Muscle layer of colon (tissue), 2 donors: ENCODE data around the gene DUXA.
"Not testable (repeated sequence)": the region's sequence is repeated elsewhere in the genome, so short reads cannot be mapped to it uniquely, and the experiment has no call there.

Experiments
- H3K27ac ChIP-seq: one replicate; pipeline ENCODE4 v1.7.0; 2013; ENCODE audit warnings: low read depth, mild to moderate bottlenecking, low read length, moderate library complexity
- H3K27me3 ChIP-seq, 2 donors: one replicate each; pipeline ENCODE4 v1.7.0; 2013; ENCODE audit warnings: low read length in 2 of 2, mild to moderate bottlenecking in 2 of 2; ENCODE audit not compliant: insufficient read depth in 2 of 2, control insufficient read depth in 1 of 2
- H3K36me3 ChIP-seq: one replicate; pipeline ENCODE4 v1.7.0; 2013; ENCODE audit warnings: mild to moderate bottlenecking, low read length; ENCODE audit not compliant: insufficient read depth
- H3K4me1 ChIP-seq: one replicate; pipeline ENCODE4 v1.7.0; 2013; ENCODE audit warnings: mild to moderate bottlenecking, low read length; ENCODE audit not compliant: insufficient read depth
- H3K4me3 ChIP-seq, 2 donors: one replicate each; pipeline ENCODE4 v1.7.0; 2013; ENCODE audit warnings: low read length in 2 of 2, low read depth in 1 of 2, mild to moderate bottlenecking in 1 of 2, moderate library complexity in 1 of 2
- H3K9ac ChIP-seq: one replicate; pipeline ENCODE4 v1.7.0; 2013; ENCODE audit warnings: low read length
- H3K9me3 ChIP-seq: one replicate; pipeline ENCODE4 v1.7.0; 2013; ENCODE audit warnings: mild to moderate bottlenecking, low read length
- donor health status: abdominal sarcoma.
- donor health status: Adenocarcinoma of cecum.

DUXA gene

DNA sequence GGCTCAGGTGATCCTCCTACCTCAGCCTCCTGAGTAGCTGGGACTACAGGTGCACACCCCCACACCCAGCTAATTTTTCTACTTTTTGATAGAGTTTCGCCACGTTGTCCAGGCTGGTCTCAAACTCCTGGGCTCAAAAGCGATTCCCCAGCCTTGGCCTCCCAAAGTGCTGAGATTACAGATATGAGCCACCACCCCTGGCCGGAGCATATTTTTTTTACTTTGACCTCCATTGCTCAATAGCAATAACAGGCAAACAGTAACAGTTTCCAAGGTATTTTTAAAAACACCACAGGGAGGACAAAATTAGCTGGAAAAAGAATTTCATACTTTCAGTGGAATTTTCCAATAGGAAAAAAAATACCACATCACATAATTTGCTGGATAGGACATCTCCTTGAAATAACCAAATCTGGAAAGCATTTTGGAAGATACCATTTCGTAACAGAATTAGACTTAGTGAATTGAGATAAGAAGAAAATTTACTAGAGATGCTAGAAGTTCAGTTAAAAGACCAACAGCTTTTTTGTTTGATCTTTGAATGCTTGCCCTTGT is 5.2 kb downstream of the DUXA start:
- Histone ChIP-seq H3K27ac (no peak overlapping the region), H3K4me1 (no peaks in the 10 kb centered on the region), H3K27me3 (no peaks in the 10 kb centered on the region), H3K36me3 (no peaks in the 10 kb centered on the region), H3K9ac (no peak overlapping the region), H3K4me3 (no peak overlapping the region), H3K9me3 (no peaks in the 10 kb centered on the region)

DNA sequence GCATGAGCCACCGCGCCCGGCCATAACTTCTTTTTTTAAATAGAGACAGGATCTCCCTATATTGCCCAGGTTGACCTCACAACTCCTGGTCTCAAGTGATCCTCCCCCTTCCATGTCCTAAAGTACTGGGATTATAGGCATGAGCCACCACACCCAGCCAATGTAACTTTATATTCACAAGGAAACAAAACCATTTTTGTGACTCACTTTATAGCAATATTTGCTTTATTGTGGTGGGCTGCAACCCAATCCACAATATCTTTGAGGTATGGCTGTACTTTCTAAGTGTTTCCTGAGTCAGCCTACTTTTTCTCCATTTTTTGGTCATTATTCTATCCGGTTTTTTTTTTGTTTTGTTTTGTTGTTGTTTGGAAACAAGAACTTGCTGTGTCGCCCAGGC is 14.4 kb downstream of the DUXA start:
- H3K9me3 ChIP-seq: no peaks in the 10 kb centered on the region
- no peaks in the 10 kb centered on the region for H3K4me1 ChIP-seq
- H3K36me3 ChIP-seq: no peaks in the 10 kb centered on the region
- H3K4me3 ChIP-seq: no peak overlapping the region
- H3K27me3 ChIP-seq: no peaks in the 10 kb centered on the region
- no peak overlapping the region for H3K27ac ChIP-seq
- H3K9ac ChIP-seq: no peak overlapping the region

DNA sequence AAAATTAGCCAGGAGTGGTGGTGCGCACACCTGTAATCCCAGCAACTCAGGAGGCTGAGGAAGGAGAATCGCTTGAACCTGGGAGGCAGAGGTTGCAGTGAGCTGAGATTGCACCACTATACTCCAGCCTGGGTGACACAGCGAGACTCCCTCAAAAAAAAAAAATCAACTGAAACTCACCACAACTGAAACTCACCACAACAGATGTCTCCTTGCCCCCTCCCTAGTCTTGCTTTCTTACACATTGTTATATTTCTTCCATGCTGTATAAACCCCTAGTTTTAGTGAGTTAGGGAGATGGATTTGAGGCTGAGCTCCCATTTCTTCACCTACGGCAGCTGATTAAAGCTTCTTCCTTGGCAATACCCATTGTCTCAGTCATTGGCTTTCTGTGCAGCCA is 25.6 kb downstream of the DUXA start:
- H3K9me3 ChIP-seq: no peaks in the 10 kb centered on the region

DNA sequence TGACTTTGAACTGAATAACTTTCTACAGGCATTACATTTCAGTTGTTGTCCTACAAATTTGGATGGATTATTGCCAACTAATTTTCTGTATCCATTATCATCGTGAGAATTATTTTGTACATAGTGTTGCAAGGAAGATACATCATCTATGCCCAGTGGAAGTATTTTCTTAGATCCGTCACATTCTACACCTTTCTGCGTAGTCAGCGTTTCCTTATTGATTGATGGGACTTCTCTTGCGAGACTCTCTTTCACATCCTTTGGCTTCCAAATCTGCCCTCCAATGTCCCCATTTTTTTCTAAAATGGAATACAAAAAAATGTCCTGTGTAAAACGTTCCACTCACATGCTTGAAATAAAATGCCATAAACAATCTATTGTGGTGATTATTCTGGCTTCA is 31.5 kb downstream of the DUXA start:
- H3K36me3 ChIP-seq: no peaks in the 10 kb centered on the region
- H3K4me1 ChIP-seq: no peaks in the 10 kb centered on the region
- no peak overlapping the region for H3K9ac ChIP-seq
- H3K27ac ChIP-seq: no peak overlapping the region
- H3K4me3 ChIP-seq: no peak overlapping the region
- H3K27me3 ChIP-seq: no peaks in the 10 kb centered on the region
- no peaks in the 10 kb centered on the region for H3K9me3 ChIP-seq

More for the DNA sequence above, 25.6 kb downstream of the DUXA start:
- no peak overlapping the region for H3K9ac ChIP-seq
- no peak overlapping the region for H3K4me3 ChIP-seq
- no peak overlapping the region for H3K27ac ChIP-seq
- H3K27me3 ChIP-seq: no peaks in the 10 kb centered on the region
- H3K36me3 ChIP-seq: no peaks in the 10 kb centered on the region
- H3K4me1 ChIP-seq: no peaks in the 10 kb centered on the region

DNA sequence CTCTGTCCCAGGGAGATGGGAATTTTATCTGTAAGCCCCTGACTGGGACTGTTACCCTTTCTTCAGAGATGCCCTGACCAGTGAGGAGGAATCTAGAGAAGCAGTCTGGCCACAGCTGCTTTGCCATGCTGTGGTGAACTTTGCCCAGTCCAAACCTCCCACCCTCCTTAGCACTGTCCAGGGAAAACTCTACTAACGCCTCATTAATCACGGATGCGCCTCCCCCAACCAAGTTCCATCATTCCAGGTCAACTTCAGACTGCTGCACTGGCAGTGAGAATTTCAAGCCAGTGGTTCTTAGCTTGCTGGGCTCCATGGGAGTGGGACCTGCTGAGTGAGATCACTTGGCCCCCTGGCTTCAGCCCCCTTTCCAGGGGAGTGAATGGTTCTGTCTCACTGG is 39.9 kb downstream of the DUXA start:
- not testable (repeated sequence) for H3K27me3 ChIP-seq, H3K36me3 ChIP-seq, H3K9ac ChIP-seq

DNA sequence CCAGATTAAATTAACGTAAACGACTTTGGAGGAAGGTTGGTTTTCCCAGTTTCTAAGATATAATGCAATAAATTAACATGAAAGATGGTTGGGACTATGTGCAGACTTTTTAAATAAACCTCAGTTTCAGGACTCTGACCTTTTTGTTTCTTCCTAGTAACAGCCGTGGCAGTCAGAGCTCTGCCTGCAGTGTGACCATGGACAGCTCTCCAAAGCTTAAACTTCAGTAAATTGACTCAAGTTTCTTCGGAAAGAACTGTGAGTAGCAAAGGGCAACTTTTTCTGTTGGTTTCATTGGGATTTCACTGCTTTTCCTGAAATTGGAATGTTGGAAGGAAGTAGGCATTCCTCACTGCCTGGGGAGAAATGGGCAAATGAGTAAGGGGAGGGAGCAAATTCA is 43.4 kb downstream of the DUXA start:
- no peaks in the 10 kb centered on the region for H3K36me3 ChIP-seq
- no peak overlapping the region for H3K9ac ChIP-seq
- H3K27ac ChIP-seq: no peak overlapping the region
- no peaks in the 10 kb centered on the region for H3K9me3 ChIP-seq
- no peaks in the 10 kb centered on the region for H3K27me3 ChIP-seq
- no peak overlapping the region for H3K4me3 ChIP-seq
- H3K4me1 ChIP-seq: no peaks in the 10 kb centered on the region

More for the DNA sequence above, 39.9 kb downstream of the DUXA start:
- not testable (repeated sequence) for H3K27ac ChIP-seq, H3K4me3 ChIP-seq, H3K4me1 ChIP-seq, H3K9me3 ChIP-seq

DNA sequence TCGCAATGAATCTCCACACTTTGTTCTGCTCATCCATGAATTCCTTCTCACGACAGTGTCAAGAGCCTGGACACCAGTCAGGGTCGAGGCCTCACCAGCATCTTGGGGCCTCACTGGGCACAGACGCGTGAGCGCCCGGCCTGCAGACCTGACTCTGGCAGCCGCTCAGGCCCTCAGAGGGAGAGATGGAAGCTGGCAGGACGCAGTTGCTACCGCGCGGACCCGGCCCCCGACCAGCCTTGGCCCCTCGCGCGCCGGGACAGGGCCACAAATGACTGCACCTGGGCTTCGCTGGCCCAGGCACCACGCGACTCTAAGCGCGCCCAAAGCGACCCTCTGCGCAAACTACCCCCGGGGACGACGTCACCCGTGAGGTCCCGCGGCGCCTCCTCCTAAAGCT is 48.4 kb downstream of the DUXA start:
- H3K4me1 ChIP-seq: no peaks in the 10 kb centered on the region
- H3K9ac ChIP-seq: no peak overlapping the region
- H3K36me3 ChIP-seq: no peaks in the 10 kb centered on the region
- H3K4me3 ChIP-seq: no peak overlapping the region
- no peak overlapping the region for H3K27ac ChIP-seq
- H3K9me3 ChIP-seq: no peaks in the 10 kb centered on the region
- H3K27me3 ChIP-seq: no peaks in the 10 kb centered on the region

DNA sequence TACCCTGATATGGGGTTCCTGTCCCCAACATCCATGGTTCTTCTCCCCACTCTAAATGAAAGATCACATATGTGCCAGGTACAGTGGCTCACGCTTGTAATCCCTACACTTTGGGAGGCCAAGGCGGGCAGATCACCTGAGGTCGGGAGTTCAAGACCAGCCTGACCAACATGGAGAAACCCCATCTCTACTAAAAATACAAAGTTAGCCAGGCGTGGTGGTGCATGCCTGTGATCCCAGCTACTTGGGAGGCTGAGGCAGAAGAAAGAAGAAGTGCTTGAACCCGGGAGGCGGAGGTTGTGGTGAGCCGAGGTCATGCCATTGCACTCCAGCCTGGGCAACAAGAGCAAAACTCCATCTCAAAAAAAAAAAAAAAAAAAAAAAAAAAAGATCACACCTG is 53.8 kb downstream of the DUXA start:
- not testable (repeated sequence) for H3K27me3 ChIP-seq, H3K9ac ChIP-seq, H3K4me3 ChIP-seq, H3K9me3 ChIP-seq, H3K36me3 ChIP-seq, H3K4me1 ChIP-seq, H3K27ac ChIP-seq

DNA sequence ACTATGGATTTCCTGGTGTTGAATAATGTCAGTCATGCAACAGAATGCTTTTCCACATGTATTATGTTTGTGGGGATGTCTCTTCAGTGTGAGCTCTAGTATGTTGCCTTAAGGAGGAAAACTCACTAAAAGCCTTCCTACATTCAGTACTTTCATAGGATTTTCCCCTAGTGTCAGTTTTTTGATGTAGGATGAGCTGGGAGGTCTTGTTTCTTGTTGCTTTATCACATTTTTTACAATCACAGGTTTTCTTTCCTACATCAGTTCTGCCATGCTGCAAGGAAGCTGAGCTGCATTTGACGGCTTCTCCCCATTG is 56.0 kb downstream of the DUXA start:
- no peaks in the 10 kb centered on the region for H3K4me1 ChIP-seq
- H3K36me3 ChIP-seq: no peaks in the 10 kb centered on the region
- H3K27ac ChIP-seq: no peak overlapping the region
- H3K9ac ChIP-seq: no peak overlapping the region
- H3K4me3 ChIP-seq: no peak overlapping the region
- H3K27me3 ChIP-seq: peaks cover 0 to 7% of the 10 kb centered on the region in 2 donors
- H3K9me3 ChIP-seq: peaks cover 8% of the 10 kb centered on the region

DNA sequence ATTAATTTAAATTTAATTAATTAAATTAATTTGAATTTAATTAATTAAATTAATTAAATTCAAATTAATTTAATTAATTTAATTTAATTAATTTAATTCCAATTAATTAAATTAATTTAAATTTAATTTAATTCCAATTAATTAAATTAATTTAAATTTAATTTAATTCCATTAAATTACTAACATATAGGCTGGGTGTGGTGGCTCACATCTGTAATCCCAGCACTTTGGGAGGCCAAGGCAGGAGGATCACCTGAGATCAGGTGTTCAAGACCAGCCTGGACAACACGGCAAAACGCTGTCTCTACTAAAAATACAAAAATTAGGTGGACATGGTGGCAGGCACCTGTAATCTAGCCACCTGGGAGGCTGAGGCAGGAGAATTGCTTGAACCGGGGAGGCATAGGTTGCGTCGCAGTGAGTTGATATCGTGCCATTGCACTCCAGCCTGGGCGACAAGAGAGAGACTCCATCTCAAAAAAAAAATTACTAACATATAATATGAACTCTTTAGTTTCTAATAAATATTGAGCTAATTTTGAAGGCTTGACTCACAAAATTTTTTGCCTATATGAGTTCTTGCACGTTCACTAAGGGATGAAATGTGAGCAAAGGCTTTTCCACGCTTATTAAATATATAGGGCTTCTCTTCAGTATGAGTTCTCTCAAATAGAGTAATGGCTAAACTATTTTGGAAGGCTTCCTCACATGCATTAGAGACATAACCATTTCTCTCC is 56.5 kb downstream of the DUXA start:
- Histone ChIP-seq H3K9me3 (peaks cover 8% of the 10 kb centered on the region), H3K27me3 (peaks cover 0 to 13% of the 10 kb centered on the region in 2 donors), H3K9ac (no peak overlapping the region), H3K36me3 (no peaks in the 10 kb centered on the region), H3K4me3 (no peak overlapping the region), H3K4me1 (no peaks in the 10 kb centered on the region), H3K27ac (no peak overlapping the region)

DNA sequence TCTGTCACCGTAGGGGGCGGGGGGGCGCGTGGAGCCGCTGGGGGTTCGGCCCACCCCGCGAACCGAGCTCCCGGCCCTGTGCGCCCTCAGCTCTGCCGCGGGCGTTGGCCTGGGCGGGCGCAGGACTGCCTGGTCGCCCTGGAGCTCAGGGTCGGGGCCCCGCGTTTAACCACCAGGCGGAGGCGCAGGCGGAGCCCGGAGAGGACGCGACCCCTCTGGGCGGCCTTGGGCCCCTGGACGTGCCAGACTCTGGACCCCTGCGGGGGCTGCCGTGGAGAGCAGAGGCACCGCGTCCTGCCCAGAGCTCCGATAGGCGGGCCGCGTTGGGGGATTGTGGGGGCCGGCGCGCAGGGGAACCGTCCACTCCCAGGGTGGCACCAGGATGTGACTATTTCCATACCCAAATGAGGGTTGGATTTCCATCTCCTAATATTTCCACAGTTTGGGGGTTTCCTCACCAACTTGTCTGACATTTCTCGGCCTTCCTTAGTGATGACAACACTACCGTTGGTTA is 60.5 kb downstream of the DUXA start:
- no peak overlapping the region for H3K9ac ChIP-seq
- H3K36me3 ChIP-seq: no peaks in the 10 kb centered on the region
- H3K4me3 ChIP-seq: no peak overlapping the region
- peaks cover 0 to 15% of the 10 kb centered on the region in 2 donors for H3K27me3 ChIP-seq
- H3K9me3 ChIP-seq: peaks cover 8% of the 10 kb centered on the region
- peaks cover 8% of the 10 kb centered on the region for H3K4me1 ChIP-seq
- H3K27ac ChIP-seq: no peak overlapping the region
